ENCODE data around the gene SPATA31E1. TPM values are rescaled to one million over a fixed set of nuclear protein-coding genes. Genes with fewer than 3 reads are reported as not detected.

The SPATA31E1 gene
- total RNA-seq, 6 donors from 2014 or later: not detected

GRCh38 chr9:87873607-87874303 is 8.9 kb upstream of the SPATA31E1 start:
- Histone ChIP-seq H3K4me1 (no peaks in the 10 kb centered on the region), H3K27me3 (no peaks in the 10 kb centered on the region), H3K4me3 (no peak overlapping the region), H3K27ac (no peak overlapping the region), H3K36me3 (no peaks in the 10 kb centered on the region), H3K9me3 (no peaks in the 10 kb centered on the region)
- DNase-seq (no peak), ATAC-seq (ENCODE audit: low FRiP score in 2 of 2) (no peak)
- 93 to 97% methylated on average over 3 to 5 of the region's 5 CpGs for WGBS, 2 donors
- TF ChIP-seq EP300 (IDR thresholded peaks at IDR 0.05) (no peak), POLR2AphosphoS5 (IDR thresholded peaks at IDR 0.05) (no peak), CTCF (IDR thresholded peaks at IDR 0.05) (no peak), POLR2A (IDR thresholded peaks at IDR 0.05) (no peak)

- DNase-seq (no peak), ATAC-seq (ENCODE audit: low FRiP score in 2 of 2) (no peak)
- Histone ChIP-seq H3K36me3 (no peaks in the 10 kb centered on the region), H3K27ac (no peak overlapping the region), H3K4me1 (no peaks in the 10 kb centered on the region), H3K27me3 (no peaks in the 10 kb centered on the region), H3K9me3 (no peaks in the 10 kb centered on the region), H3K4me3 (no peak overlapping the region)
- WGBS, 2 donors: 65 to 73% methylated on average over 7 of the region's 7 CpGs
- TF ChIP-seq POLR2A (IDR thresholded peaks at IDR 0.05) (no peak), EP300 (IDR thresholded peaks at IDR 0.05) (no peak), CTCF (IDR thresholded peaks at IDR 0.05) (no peak), POLR2AphosphoS5 (IDR thresholded peaks at IDR 0.05) (no peak)
Observed at GRCh38 chr9:87874304-87874623, 8.4 kb upstream of the SPATA31E1 start.

- Histone ChIP-seq H3K4me3 (no peak overlapping the region), H3K9me3 (no peaks in the 10 kb centered on the region), H3K27me3 (no peaks in the 10 kb centered on the region), H3K36me3 (no peaks in the 10 kb centered on the region), H3K27ac (no peak overlapping the region), H3K4me1 (no peaks in the 10 kb centered on the region)
- TF ChIP-seq POLR2AphosphoS5 (IDR thresholded peaks at IDR 0.05): no peak
- TF ChIP-seq CTCF (IDR thresholded peaks at IDR 0.05): no peak
- no peak for TF ChIP-seq EP300 (IDR thresholded peaks at IDR 0.05)
- no peak for TF ChIP-seq POLR2A (IDR thresholded peaks at IDR 0.05)
- ATAC-seq (ENCODE audit: low FRiP score in 2 of 2) (no peak), DNase-seq (no peak)
Observed at GRCh38 chr9:87875060-87875459, 7.6 kb upstream of the SPATA31E1 start.

GRCh38 chr9:87875831-87876545 is 6.7 kb upstream of the SPATA31E1 start:
- TF ChIP-seq EP300 (IDR thresholded peaks at IDR 0.05): no peak
- no peak for TF ChIP-seq POLR2A (IDR thresholded peaks at IDR 0.05)
- no peak for TF ChIP-seq CTCF (IDR thresholded peaks at IDR 0.05)
- no peak for TF ChIP-seq POLR2AphosphoS5 (IDR thresholded peaks at IDR 0.05)
- no peaks in the 10 kb centered on the region for H3K4me1 ChIP-seq
- no peaks in the 10 kb centered on the region for H3K27me3 ChIP-seq
- H3K36me3 ChIP-seq: no peaks in the 10 kb centered on the region
- no peak overlapping the region for H3K27ac ChIP-seq
- no peak for ATAC-seq (ENCODE audit: low FRiP score in 2 of 2)
- 77 to 81% methylated on average over 4 to 5 of the region's 5 CpGs for WGBS, 2 donors
- H3K4me3 ChIP-seq: no peak overlapping the region
- H3K9me3 ChIP-seq: no peaks in the 10 kb centered on the region
- DNase-seq: no peak

GRCh38 chr9:87876708-87877107 is 6.0 kb upstream of the SPATA31E1 start:
- Histone ChIP-seq H3K36me3 (no peaks in the 10 kb centered on the region), H3K4me1 (no peaks in the 10 kb centered on the region), H3K27me3 (no peaks in the 10 kb centered on the region), H3K27ac (no peak overlapping the region), H3K4me3 (no peak overlapping the region), H3K9me3 (no peaks in the 10 kb centered on the region)
- TF ChIP-seq EP300 (IDR thresholded peaks at IDR 0.05) (no peak), POLR2A (IDR thresholded peaks at IDR 0.05) (no peak), POLR2AphosphoS5 (IDR thresholded peaks at IDR 0.05) (no peak), CTCF (IDR thresholded peaks at IDR 0.05) (no peak)
- DNase-seq: no peak
- no peak for ATAC-seq (ENCODE audit: low FRiP score in 2 of 2)
- WGBS, 2 donors: 87 to 90% methylated on average over 2 to 5 of the region's 5 CpGs
